ENCODE data around the gene DIDO1.

DNA sequence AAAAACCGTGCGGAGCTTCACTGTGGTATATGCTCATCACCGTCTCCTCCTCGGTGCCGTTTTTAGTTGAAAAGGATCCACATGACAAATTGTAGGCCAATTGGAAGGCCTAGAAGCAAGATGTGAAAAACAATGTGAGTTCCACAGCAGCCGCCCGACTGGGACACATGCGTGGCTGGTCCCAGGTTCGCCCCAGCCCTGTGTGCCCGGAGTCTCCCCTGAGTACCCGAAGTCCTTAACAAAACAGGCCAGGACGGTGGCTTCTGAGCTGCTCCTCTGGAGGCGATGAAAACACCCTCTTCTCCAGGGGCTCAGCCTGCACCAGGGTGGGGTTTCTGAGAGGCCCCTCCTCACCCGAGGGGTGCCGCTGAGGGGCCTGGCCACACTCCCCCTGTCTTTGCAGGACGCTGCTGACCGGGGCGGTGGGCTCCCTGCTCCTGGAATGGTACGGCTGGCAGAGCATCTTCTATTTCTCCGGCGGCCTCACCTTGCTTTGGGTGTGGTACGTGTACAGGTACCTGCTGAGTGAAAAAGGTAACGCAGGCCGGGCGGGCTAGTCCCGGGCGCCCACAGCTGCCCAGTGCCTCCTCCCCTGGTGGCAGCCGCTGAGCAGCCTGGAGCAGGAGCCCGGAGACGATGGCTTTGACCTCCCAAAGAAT lies 36.0 kb upstream of the DIDO1 start:
- no peak for TF ChIP-seq SIN3A (IDR thresholded peaks at IDR 0.05; ENCODE audit: borderline replicate concordance, insufficient read depth, low read length)
- TF ChIP-seq TAF1 (IDR thresholded peaks at IDR 0.05; ENCODE audit: borderline replicate concordance, insufficient read depth, low read length) = no peak
